PFSK-1 (cell line): ENCODE results near the gene MDFIC.

Experiments
- FOXP2 ChIP-seq: optimal IDR thresholded peaks from 2 replicates; pipeline ENCODE3; 2011; ENCODE audit warnings: borderline replicate concordance, control low read depth, inconsistent platforms; ENCODE audit not compliant: insufficient read depth; ENCODE audit errors: extremely low read length, extremely low read depth
- POLR2AphosphoS5 ChIP-seq: IDR thresholded peaks from 2 replicates; pipeline ENCODE4 v1.6.1; 2012; ENCODE audit warnings: low read depth, mild to moderate bottlenecking, control low read depth, low read length, moderate library complexity
- REST ChIP-seq, 2 experiments: IDR thresholded peaks; 2 replicates each; pipeline versions ENCODE4 v1.6.1 to v1.8.0; 2011 to 2012; ENCODE audit warnings: low read depth in 2 of 2, low read length in 2 of 2, control low read depth in 1 of 2, inconsistent platforms in 1 of 2, mild to moderate bottlenecking in 1 of 2, moderate library complexity in 1 of 2; ENCODE audit not compliant: insufficient read depth in 1 of 2
- TAF1 ChIP-seq: IDR thresholded peaks from 2 replicates; pipeline ENCODE4 v1.6.1; 2012; ENCODE audit warnings: low read length, control low read depth, borderline replicate concordance; ENCODE audit not compliant: insufficient read depth

GRCh38 chr7:114970308-114970707 lies 48.4 kb downstream of the MDFIC start:
- no peak for TF ChIP-seq POLR2AphosphoS5
- TF ChIP-seq REST (IDR thresholded peaks at IDR 0.05; ENCODE audit: insufficient read depth in 1 of 2, low read depth in 2 of 2, low read length in 2 of 2), result no peak
- no peak for TF ChIP-seq FOXP2
- TF ChIP-seq TAF1, result no peak
